ENCODE measurements around the gene SND1. TPM values are rescaled to one million over a fixed set of nuclear protein-coding genes. Genes with fewer than 3 reads are reported as not detected.

SND1 gene
- total and polyA plus RNA-seq, 10 donors, result 61.7 to 173 (median 116) TPM

- intact Hi-C loops (cut with DNase I; ENCODE audit: low total_unique reads), result no loop called here
- DNase-seq, result no peak
- H3K9me3 ChIP-seq, result no peaks in the 10 kb centered on the region
- no peak overlapping the region for H3K27ac ChIP-seq
- H3K4me3 ChIP-seq, result no peak overlapping the region
- H3K36me3 ChIP-seq, result peaks cover 0 to 56% (median 15%) of the 10 kb centered on the region in 6 donors
- 87 to 98% (median 93%) methylated on average over 4 of the region's 4 CpGs for WGBS, 5 donors
- H3K4me1 ChIP-seq, result peaks cover 0 to 23% (median 10%) of the 10 kb centered on the region in 6 donors
- TF ChIP-seq CTCF (IDR thresholded peaks at IDR 0.05 in 8 of 11, conservative IDR thresholded peaks at IDR 0.05 in 3 of 11) (no peak), POLR2AphosphoS5 (IDR thresholded peaks at IDR 0.05) (no peak), POLR2A (IDR thresholded peaks at IDR 0.05) (no peak)
- H3K27me3 ChIP-seq (replicated peaks in 1 of 7), result no peaks in the 10 kb centered on the region
These were observed 240.0 kb downstream of the SND1 start for GRCh38 chr7:127891854-127892438.

- H3K27me3 ChIP-seq (replicated peaks in 1 of 7), result no peaks in the 10 kb centered on the region
- intact Hi-C loops (cut with DNase I; ENCODE audit: low total_unique reads), result no loop called here
- DNase-seq, result no peak
- peaks cover 0 to 54% (median 13%) of the 10 kb centered on the region in 6 donors for H3K36me3 ChIP-seq
- no peak overlapping the region for H3K4me3 ChIP-seq
- H3K27ac ChIP-seq, result no peak overlapping the region
- TF ChIP-seq POLR2A (IDR thresholded peaks at IDR 0.05), result no peak
- no peak for TF ChIP-seq CTCF (IDR thresholded peaks at IDR 0.05 in 8 of 11, conservative IDR thresholded peaks at IDR 0.05 in 3 of 11)
- TF ChIP-seq POLR2AphosphoS5 (IDR thresholded peaks at IDR 0.05), result no peak
- H3K4me1 ChIP-seq, result peaks cover 0 to 25% (median 8%) of the 10 kb centered on the region in 6 donors
- 89 to 92% (median 89%) methylated on average over 9 of the region's 9 CpGs for whole genome bisulfite sequencing, 5 donors
- no peaks in the 10 kb centered on the region for H3K9me3 ChIP-seq
These were observed 240.7 kb downstream of the SND1 start for GRCh38 chr7:127892488-127893314.

GRCh38 chr7:127893547-127893946 lies 241.6 kb downstream of the SND1 start:
- DNase-seq, result no peak
- peaks cover 0 to 45% (median 6%) of the 10 kb centered on the region in 6 donors for H3K36me3 ChIP-seq
- 93 to 100% (median 96%) methylated on average over 1 of the region's 1 CpG for WGBS, 5 donors
- no peaks in the 10 kb centered on the region for H3K27me3 ChIP-seq (replicated peaks in 1 of 7)
- peaks cover 0 to 32% (median 8%) of the 10 kb centered on the region in 6 donors for H3K4me1 ChIP-seq
- intact Hi-C loops (cut with DNase I; ENCODE audit: low total_unique reads), result no loop called here
- TF ChIP-seq CTCF (IDR thresholded peaks at IDR 0.05 in 8 of 11, conservative IDR thresholded peaks at IDR 0.05 in 3 of 11) (no peak), POLR2AphosphoS5 (IDR thresholded peaks at IDR 0.05) (no peak), POLR2A (IDR thresholded peaks at IDR 0.05) (no peak)
- H3K9me3 ChIP-seq, result no peaks in the 10 kb centered on the region
- H3K27ac ChIP-seq, result no peak overlapping the region
- H3K4me3 ChIP-seq, result no peak overlapping the region

GRCh38 chr7:127894588-127894987 lies 242.6 kb downstream of the SND1 start:
- H3K27ac ChIP-seq, result no peak overlapping the region
- H3K36me3 ChIP-seq, result peaks cover 0 to 35% (median 0%) of the 10 kb centered on the region in 6 donors
- WGBS, 5 donors, result 93 to 100% (median 95%) methylated on average over 2 of the region's 2 CpGs

More at GRCh38 chr7:127894588-127894987, 242.6 kb downstream of the SND1 start:
- DNase-seq, result no peak
- peaks cover 0 to 27% (median 8%) of the 10 kb centered on the region in 6 donors for H3K4me1 ChIP-seq
- H3K9me3 ChIP-seq, result no peaks in the 10 kb centered on the region
- H3K27me3 ChIP-seq (replicated peaks in 1 of 7), result no peaks in the 10 kb centered on the region
- TF ChIP-seq POLR2AphosphoS5 (IDR thresholded peaks at IDR 0.05) (no peak), CTCF (IDR thresholded peaks at IDR 0.05 in 8 of 11, conservative IDR thresholded peaks at IDR 0.05 in 3 of 11) (no peak), POLR2A (IDR thresholded peaks at IDR 0.05) (no peak)
- no peak overlapping the region for H3K4me3 ChIP-seq
- intact Hi-C loops (cut with DNase I; ENCODE audit: low total_unique reads), result no loop called here
